CD4-positive, alpha-beta T cell treated with Interleukin-10 for 1 hour (primary cell): ENCODE measurements around the gene IFNGR1.
"Not testable (repeated sequence)": the region's sequence is repeated elsewhere in the genome, so short reads cannot be mapped to it uniquely, and the experiment has no call there.

Experiments
- DNase-seq: peaks from one replicate; pipeline ENCODE4 v3.0.0-alpha.2; 2020

The IFNGR1 gene

DNA sequence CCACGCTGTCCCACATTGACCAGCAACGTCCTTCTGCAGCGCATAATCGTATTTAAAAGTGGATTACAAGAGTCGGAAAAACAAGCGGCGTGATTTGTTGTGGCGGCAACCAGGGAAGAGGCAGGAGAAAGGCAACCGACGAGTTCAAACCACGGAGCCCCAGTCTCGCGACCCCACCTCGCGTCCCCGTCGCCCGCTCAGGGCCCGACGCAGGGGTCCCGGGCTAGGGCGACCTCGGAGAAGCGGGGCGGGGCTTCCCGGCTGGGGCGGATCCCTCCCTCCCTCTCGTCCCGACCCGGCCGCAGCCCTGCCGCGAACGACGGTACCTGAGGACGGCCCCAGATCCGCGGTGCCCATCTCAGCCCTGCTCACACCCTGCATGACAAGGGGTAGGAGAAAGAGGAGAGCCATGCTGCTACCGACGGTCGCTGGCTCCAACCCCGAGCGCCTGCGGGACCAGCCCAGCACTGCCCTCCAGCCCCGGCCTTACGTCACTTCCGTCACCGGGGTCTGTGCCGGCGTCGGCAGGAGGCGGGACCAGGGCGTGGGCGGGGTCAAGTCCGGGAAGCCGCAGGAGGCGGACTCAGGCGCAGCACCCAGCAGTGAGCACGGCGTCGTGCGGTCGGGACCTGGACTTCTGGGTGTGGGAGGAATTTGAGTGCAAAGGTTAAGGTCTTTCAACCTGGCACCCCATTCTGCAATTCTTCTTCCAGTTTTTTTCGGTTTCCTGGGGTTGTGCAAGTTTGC lies at the start of gene IFNGR1:
Gene IFNGR1, minus strand, starts transcription at position 469 of the 747 bp plus-strand sequence. Its CDS starts 58 bp downstream, at position 411.
- peak; percentile 96 for DNase-seq

DNA sequence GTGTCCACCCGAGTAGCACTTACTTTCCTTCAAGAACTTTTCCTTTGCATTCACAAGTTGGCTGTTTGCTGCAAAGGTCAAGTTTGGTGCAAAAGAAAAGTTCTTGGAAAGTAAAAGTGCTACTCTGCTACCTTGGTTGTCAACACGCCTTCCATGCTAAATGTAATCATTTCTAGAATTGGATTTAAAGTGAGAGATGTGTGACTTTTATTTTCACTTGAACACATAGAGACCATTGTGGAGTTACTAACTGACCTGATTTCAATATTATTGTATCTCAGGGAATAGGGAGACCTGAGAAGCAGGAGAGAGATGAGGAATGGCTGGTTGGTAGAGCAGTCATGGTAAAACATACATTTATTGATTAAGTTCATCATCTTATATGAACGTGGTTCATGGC lies 49.7 kb upstream of the IFNGR1 start:
- DNase-seq = no peak

DNA sequence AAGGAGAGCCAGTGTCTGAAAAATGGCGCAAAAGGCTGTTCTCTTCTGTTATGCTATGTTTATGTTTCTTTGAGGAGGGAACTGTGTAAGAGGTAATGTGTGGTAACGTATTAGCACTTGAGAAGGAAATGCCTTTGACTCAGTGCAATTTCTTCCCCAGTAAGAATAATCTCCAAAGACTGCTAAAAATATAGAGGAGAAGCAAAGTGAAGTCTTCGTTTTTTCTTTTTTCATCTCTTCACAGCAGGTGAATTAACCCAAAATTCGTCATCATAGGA lies 47.1 kb upstream of the IFNGR1 start:
- DNase-seq = no peak

DNA sequence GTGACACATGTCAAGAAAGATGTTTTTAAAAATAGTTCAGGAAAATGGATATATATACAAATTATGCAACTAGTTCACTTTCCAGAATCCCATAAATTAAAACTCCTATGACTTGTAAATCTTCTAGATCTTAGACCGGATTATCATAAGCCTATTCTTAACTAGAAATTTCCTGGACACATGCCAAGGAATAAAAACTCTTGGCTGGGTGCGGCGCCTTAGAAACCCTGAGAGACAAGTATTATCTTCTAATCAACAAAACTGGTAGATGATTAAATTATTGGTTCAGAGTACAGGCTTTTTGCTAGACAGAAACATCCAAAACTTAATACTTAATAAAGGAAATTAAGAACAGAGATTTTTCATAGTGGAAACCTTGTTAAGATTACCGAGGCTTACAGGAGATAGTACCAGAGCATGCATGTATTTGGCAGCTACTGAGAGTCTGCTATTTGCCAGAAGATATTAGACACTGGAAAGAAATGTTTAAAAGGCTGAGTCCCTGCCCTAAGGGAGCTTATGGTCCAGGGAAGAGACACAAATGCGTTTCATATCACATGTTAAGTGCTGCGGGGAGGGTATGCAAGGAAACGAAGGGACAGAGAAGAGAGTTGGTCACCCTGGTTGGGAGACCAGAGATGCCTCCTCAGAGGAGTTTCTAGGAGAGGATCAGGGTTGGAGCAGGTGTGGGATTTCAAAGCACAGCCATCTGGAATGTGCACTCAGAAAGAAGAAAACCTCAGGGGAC lies 46.5 kb upstream of the IFNGR1 start:
- no peak for DNase-seq

DNA sequence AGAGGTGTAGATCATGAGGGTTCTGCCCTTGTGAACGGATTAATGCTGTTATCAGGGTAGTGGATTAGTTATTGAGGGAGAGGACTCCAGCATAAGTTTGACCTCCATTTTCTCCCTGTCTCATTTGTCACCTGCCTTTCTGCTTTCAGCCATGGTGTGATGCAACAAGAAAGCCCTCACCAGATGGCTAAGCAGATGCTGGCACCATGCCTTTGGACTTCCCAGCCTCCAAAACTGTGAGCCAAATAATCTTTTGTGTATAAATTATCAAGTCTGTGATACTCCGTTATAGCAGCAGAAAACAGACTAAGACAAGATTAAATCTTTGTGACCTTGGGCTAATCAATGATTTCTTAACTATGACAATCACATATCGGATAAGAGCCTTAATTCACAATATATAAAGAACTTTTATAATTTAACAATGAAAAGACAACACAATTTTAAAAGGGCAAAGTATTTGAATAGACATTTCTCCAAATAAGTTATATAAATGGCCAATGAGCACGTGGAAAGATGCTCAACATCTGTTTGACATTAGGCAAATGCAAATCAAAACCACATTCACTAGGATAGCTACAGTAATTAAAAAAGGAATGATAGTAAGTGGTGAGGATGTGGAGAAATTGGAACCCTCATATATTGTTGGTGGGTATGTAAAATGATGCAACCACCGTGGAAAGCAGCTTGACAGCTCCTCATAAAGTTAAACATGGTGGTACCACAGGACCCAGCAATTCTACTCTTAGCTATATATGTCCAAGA lies 45.3 kb upstream of the IFNGR1 start:
- DNase-seq = no peak

DNA sequence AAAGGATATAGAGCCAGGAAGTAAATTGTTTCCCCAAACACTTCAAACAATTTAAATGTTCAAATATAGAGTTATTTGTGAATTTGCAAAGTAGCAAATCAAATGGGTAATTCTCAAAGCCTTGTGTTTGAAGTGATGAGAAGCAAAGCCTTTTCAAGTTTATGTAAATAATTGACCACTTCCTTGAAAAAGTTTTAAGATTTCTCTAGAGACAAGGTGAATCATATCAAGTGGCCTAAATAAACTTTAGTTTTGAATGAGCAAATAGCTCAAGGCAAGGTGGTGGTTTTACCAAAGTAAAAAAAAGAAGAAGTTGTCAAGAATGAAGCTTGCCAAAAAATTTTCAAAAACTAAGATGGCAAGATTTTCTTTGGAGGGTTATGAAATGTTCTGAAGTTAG lies 42.6 kb upstream of the IFNGR1 start:
- no peak for DNase-seq

DNA sequence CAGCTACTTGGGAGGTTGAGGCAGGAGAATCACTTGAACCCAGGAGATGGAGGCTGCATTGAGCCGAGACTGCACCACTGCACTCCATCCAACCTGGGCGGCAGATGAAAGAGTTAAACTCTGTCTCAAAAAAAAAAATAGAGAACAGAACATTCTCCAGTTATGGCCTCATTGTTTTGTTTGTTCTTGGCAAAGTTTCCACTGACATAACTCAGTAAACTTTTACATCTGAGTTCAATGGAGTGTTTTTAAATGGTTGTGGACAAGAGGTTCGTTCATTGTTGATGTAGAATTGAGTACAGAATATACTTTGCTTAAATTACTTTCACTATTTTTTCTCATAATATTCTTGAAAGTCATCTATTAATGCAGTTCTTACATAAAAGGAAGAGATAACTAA lies 42.2 kb upstream of the IFNGR1 start:
- no peak for DNase-seq

DNA sequence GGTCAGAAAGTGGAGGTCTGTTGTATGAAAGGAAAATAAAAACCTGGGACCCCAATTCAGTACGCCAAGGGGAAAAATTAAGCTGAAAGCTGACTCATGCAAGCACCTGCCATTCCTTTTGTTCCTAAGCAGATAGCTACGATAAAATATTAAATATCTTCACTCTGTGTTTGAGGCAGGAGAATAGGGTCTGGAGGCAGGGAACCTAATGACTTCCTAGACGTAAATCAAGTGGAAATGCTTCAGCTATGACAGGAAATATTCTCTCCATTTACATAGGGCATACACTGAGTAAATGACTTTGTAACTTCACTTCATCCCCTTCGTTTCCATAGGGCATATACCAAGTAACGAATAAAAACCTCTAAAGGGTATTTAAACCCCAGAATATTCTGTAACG lies 41.0 kb upstream of the IFNGR1 start:
- no peak for DNase-seq

DNA sequence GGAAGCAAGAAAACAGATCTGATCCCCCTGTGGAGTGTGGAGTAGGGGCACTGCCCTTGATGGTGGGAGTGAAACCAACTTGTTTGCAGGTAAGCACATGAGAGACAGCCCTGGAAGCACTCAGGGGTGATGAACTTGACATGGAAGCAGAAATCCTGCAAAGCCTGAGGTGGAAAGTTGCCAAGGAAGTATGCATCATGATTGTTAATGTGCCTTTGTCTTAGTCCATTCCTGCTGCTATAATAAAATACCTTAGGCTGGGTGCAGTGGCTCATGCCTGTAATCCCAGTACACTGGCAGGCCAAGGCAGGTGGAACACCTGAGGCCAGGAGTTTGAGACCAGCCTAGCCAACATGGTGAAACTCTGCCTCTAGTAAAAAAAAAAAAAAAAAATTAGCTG lies 40.2 kb upstream of the IFNGR1 start:
- DNase-seq = no peak

DNA sequence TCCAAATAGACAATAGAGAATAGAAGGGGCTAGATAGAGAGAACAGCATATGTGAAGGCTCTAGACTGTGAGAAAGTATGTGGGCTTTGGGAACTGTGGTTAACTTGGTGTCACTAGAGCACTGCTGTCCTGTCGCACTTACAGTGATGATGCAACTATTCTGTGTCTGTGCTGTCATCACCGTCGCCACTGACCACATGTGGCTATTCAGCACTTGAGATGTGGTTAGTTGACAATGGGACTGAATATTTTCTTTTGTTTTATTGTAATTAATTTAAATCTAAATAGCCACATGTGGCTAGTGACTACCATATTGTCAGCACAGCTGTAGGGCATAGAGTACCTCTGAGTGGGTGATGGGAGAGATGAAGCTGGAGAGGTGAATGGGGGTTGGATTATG lies 39.0 kb upstream of the IFNGR1 start:
- DNase-seq = no peak

DNA sequence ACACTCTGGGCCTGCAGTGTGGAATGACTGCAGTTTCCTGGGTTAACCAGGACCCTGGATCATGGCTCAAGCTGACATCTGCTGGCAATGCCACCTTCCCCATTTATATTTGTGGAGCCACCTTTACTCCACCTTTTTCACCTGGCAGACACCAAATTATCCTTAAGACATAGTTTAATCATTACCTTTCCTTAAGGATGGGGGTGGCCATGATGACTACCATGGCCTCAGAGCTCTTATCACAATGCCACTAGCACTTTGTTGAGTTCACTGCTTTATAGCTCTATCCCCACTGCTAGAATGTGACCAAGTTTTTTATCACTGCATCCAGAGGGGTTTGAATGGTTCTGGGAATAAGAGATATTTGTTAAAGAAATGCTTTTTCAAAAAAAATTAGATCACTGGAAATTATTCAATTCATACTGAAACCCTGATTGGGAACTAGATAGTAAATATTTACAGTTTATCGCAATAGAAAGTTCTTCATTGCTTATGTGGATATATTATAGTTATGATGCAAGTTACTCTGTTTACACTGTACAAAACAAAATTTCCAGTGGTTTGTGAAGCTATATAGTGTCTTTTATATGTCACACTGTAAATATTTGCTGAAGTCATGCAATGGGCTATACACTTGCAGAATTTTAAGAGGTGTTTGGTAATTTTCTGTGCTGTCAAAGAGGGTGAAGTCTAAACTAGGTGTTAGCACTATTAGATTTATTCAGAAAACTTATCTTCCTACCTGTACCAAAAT lies 37.3 kb upstream of the IFNGR1 start:
- DNase-seq = no peak

DNA sequence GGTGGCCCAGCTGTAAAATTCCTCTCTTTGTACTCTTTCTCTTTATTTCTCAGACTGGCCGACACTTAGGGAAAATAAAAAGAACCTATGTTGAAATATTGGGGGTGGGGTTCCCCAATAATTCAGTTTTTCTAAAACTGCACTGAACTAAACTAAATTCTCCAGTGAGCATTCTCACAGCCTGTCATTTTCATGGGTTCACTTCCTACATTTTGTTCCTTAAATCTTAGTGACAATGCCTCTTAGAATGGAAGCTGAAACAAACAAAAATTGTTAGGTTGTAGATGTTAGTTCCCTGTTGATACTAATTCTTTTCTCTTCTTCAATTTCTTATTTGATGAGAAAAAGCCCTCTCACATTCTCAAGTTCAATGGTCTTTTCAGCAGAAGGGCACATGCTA lies 35.8 kb upstream of the IFNGR1 start:
- no peak for DNase-seq

DNA sequence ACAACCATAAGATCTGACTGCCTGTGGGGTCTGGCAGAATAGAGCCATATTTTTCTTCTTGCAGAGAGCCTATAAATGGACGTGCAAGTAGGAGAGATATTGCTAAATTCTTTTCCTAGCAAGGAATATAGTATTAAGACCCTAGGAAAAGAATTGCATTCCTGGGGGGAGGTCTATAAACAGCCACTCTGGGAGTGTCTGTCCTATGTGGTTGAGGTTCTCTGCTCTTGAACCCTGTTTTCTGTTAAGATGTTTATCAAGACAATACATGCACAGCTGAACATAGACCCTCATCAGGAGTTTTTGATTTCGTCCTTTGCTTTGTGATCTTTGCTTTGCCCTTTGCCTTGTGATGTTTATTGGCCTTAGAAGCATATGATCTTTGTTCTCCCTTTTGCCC lies 35.2 kb upstream of the IFNGR1 start:
- not testable (repeated sequence) for DNase-seq

DNA sequence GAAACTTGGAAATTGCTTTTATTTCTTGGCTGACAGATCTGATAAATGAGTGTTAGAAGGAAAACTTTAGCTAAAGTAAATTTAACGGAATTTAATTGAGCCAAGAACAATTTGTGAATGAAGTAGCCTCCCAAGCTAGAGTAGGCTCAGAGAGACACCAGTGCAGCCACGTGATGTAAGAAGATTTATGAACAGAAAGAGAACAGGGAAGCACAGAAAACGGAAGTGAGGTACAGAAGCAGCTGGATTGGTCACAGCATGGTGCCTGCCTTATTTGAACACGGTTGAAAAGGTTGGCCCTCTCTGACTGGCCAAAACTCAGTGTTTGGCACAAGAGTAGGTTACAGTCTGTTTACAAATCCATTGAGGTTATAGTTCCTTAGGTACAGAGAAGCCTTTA lies 29.5 kb upstream of the IFNGR1 start:
- DNase-seq = no peak

DNA sequence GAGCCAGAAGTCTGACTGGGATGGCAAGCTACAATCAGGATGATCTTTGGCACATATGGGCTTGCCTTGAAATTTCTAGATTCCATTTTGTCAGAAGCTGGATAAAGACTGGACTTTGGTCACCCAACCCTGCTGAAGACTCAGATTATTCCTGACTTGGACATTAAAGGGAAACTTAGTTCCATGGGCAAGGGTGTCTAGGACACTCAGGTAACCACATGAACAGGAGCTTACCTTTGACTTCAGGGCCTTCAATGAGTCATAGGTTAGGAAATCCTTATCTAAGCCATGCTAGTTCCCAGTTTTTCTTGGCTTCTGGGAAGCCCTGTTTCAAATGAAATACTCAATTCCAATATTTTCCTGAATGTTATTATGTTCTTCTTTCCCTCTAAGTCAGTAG lies 28.5 kb upstream of the IFNGR1 start:
- no peak for DNase-seq

DNA sequence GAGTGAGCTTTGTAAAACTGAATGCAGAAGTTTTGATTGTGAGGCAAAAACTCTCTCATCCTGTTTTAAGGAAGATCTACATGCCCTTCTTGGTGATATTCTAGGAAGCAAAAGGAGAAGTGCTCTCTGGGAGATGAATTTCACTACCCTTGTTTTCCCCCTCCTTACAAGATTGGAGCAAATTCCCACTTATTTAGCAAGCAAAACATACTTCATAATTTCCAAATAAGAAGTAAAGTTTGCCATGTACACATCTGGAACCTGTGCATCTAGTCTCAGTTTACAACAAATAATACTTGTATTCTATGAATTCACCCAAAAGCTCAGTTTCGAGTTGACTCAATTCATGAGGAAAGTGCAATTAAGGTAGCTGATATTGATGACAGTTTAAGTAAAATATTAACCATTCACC lies 27.6 kb upstream of the IFNGR1 start:
- no peak for DNase-seq

DNA sequence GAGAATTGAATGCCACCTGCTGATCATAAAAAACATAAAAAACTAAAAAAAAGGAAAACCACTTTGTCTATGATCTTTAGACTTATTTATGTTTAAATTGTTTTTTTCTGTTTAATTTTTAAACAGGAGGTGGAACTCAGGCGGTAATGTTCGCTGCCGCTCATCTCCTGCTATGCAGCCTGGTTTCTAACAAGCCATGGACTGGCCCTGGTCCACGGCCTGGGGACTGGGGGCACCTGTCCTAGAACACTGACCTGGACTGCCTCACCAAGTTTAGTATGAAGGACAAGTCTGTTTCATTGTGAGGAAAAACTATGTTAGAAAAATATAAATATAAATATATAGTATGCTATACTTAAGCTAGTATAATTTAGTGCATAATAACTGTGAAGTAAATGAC lies 27.0 kb upstream of the IFNGR1 start:
- no peak for DNase-seq

DNA sequence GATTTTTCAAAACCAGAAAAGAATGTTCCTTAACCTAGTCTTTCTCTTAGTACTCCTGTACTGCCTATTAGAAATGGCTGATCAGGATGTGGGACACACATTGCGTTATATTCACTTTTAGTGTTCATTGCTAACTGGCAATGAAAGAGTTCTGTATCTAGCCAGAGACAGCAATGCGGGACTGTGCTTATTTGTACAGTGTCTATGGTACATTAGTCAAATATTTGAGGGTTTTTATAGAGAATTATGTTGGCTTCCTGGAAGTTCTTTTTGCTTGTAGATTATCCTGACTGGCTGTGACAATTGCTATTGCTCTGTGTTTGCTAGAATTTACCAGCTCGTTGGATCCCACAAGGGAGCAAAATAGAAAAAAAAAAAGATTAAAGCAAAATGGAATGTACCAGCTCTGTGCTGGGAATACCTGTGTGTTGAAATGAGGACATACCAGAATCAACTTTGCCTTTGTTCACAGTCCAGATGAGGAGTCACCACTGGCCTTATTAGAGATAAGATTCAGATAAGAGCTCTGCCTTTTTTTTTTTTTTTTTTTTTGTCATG lies 22.4 kb upstream of the IFNGR1 start:
- no peak for DNase-seq

DNA sequence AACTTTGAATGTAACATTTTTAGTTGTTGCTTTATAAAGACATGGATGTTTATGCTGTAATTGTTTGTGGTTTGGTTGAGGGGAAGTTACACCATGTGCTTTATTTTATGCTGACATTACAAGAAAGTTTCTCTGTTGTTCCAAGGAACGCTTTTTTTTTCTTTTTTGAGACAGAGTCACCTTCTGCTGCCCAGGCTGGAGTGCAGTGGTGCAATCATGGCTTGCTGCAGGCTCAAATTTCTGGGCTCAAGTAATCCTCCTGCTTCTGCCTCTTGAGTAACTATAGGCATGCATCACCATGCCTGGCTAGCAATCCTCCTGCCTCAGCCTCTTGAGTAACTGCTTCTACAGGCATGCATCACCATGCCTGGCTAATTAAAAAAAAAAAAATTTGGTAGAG lies 21.0 kb upstream of the IFNGR1 start:
- DNase-seq = no peak

DNA sequence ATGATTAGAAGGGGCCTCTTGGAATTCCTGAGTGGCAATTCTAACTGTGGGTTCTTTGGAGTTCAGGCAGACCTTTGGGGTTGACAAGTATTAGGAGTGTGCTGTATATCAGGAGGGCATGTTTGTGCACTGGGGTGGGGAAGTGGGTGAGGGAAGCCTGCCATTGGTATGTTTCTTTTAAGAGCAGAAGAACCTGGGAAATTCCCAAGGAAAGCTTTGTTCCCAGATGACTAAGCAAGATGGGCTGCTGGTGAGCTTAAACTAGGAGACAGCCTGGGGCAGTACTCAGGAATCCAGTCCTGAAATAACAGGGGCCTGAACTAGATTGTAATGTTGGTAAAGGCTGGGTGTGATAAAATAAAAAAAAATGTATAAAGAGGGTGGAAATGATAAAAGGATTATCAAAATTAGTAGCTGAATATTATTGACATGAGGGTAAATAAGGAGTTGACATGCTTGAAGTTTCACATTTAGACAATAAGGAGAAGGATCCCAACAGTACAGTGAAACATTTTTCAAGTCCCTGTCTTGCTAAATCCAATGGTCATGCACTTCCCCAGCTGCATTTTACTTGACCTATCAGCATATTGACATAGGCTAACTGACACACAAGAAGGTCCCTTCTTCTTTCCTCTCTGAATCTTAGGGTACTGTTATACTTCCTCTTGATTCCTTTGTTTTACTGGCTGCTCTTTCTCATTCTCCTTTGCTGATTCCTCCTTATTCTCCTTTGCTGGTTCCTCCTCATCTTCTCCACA lies 18.4 kb upstream of the IFNGR1 start:
- no peak for DNase-seq

DNA sequence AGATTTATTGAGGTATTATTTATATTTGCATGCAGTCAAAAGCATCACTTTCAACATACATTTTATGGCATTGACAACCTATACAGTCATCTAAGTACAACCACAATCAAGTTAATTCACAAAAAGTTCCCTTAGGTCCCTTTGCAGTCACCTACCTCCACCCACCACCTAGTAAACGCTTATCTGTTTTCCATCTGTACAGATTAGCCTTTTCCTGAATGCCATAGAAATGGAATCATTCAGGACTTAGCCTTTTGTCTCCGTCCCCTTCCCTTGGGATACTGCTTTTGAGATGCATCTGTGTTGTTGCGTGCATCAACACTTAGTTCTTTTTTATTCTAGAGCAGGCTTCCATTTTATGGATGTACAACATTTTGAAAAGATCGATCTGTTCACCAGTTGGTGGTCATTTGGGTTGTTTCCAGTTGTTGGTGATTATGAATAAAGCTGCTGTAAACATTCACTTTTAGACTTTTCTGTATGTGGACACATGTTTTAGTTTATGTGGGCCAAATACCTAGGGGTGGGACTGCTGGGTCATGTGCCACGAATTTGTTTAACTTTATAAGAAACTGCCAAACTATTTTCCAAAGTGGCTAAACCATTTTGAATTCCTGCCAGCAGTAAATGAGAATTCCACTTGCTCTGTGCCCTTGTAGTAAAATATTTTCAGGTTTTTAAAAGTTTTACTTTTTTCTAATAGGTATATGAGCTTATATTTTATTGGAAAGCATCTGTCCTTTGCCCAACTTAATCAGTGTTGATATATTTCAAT lies 17.6 kb upstream of the IFNGR1 start:
- DNase-seq = no peak
